ENCODE results near the gene SFTA2. TPM values are rescaled to one million over a fixed set of nuclear protein-coding genes. Genes with fewer than 3 reads are reported as not detected.

The SFTA2 gene
- total and polyA plus RNA-seq, 9 of the 15 experiments (the other 6 are each of a cell fraction or from before 2014, with no cell fraction given), result not detected

DNA sequence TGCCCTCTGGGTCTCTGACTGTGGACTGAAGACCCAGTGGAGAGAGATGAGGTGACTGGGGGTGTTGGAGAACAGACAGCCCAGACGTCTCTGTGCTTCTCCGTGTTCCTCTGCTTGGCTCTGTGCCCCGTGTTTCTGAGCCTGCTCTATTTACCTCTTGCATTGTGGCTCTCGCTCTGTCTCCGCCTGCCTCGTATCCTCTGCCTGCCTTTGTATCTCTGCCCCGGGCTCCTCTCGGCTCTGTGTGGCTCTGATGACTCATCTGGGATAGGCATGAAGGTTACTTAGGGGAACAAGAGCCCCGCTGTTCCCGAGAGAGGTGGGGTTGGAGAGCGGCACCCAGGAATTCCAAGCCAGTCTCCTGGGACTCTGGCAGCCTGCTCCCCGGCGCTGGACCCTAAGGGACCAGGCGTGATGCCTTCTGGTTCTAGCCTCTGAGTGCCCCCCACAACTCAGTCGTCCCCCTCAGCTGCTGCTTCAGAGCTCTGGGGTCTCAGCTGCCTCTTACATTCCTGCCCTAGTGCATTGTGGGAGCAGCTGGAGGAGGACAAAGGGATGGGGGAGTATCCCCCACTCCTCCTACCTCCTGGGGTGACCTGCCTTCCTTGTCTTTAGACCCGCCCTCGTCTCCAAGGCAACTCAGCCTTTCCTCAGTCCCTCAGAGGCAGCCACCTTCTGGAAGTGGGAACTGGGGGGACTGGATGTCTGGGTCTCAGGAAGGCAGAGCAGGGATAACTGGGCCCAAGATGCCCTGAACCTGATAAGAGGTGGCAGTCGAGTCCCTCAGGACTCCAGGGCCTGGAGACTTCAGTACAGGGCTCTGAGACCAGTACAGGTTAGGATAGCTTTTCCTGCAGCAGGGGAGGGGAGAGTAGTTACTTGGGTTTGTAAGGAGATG, 45.7 kb downstream of the SFTA2 start (continued):
- TF ChIP-seq ZNF384 (IDR thresholded peaks at IDR 0.05; ENCODE audit: low read depth, low read length), result no peak
- TF ChIP-seq SFPQ (IDR thresholded peaks at IDR 0.05; ENCODE audit: low read depth, low read length), result no peak
- no peak for TF ChIP-seq SIRT6 (IDR thresholded peaks at IDR 0.05; ENCODE audit: low read depth, low read length)
- TF ChIP-seq UBTF (IDR thresholded peaks at IDR 0.05; ENCODE audit: borderline replicate concordance in 1 of 2, low read depth in 2 of 2, low read length in 2 of 2), result peak; percentile 74 to 80; a peak in 2 of 4 replicates
- peak; percentile 26 for TF ChIP-seq FOS (IDR thresholded peaks at IDR 0.05; ENCODE audit: extremely low read depth, insufficient read length)
- TF ChIP-seq E2F6 (IDR thresholded peaks at IDR 0.05; ENCODE audit: borderline replicate concordance in 1 of 2, extremely low read depth in 1 of 2, insufficient read depth in 1 of 2, insufficient read length in 1 of 2, low read depth in 1 of 2, low read length in 1 of 2, poor library complexity in 1 of 2, severe bottlenecking in 1 of 2), result no peak
- no peak for TF ChIP-seq ZNF282 (CRISPR knock-in tag; IDR thresholded peaks at IDR 0.05)
- TF ChIP-seq NBN (IDR thresholded peaks at IDR 0.05; ENCODE audit: low read depth), result no peak
- TF ChIP-seq HINFP (tag; conservative IDR thresholded peaks at IDR 0.05; ENCODE audit: low read depth), result no peak
- TF ChIP-seq ZSCAN29 (IDR thresholded peaks at IDR 0.05), result no peak
- no peak for TF ChIP-seq E2F4 (CRISPR knock-in tag; IDR thresholded peaks at IDR 0.05; ENCODE audit: low read depth)
- TF ChIP-seq CCAR2 (IDR thresholded peaks at IDR 0.05; ENCODE audit: low read depth, low read length), result no peak
- TF ChIP-seq CREM (IDR thresholded peaks at IDR 0.05; ENCODE audit: low read depth), result no peak
- no peak for TF ChIP-seq SETDB1 (IDR thresholded peaks at IDR 0.05; ENCODE audit: low read length)
- no peak for TF ChIP-seq ZZZ3 (IDR thresholded peaks at IDR 0.05)
- TF ChIP-seq PTBP1 (IDR thresholded peaks at IDR 0.05; ENCODE audit: low read depth, low read length), result no peak
- no peak for TF ChIP-seq PTRF (tag; IDR thresholded peaks at IDR 0.05)
- TF ChIP-seq GTF2E2 (tag; IDR thresholded peaks at IDR 0.05), result no peak
- TF ChIP-seq L3MBTL2 (IDR thresholded peaks at IDR 0.05), result no peak

Measured in K562 (cell line).